ENCODE results near the gene TSPAN11.
A peak's percentile ranks its signal among the peaks of the same experiment; 100 is the strongest.

Gene TSPAN11

GRCh38 chr12:30979371-30980259 lies 53.1 kb downstream of the TSPAN11 start:
- DNase-seq (ENCODE audit: low spot score), result no peak

GRCh38 chr12:30980955-30981662 lies 54.6 kb downstream of the TSPAN11 start:
- DNase-seq (ENCODE audit: low spot score), result peak; percentile 51

- no peak for DNase-seq (ENCODE audit: low spot score)
These were observed 55.9 kb downstream of the TSPAN11 start for GRCh38 chr12:30982413-30982812.

- peak; percentile 57 for DNase-seq (ENCODE audit: low spot score)
These were observed 59.4 kb downstream of the TSPAN11 start for GRCh38 chr12:30985814-30986452.

- no peak for DNase-seq (ENCODE audit: low spot score)
These were observed 61.5 kb downstream of the TSPAN11 start for GRCh38 chr12:30988086-30988485.

GRCh38 chr12:30988646-30989286 lies 62.2 kb downstream of the TSPAN11 start:
- DNase-seq (ENCODE audit: low spot score), result no peak

GRCh38 chr12:30989754-30990153 lies 63.2 kb downstream of the TSPAN11 start:
- no peak for DNase-seq (ENCODE audit: low spot score)

GRCh38 chr12:30990316-30990715 lies 63.8 kb downstream of the TSPAN11 start:
- no peak for DNase-seq (ENCODE audit: low spot score)

- DNase-seq (ENCODE audit: low spot score), result no peak
These were observed 64.2 kb downstream of the TSPAN11 start for GRCh38 chr12:30990776-30991175.

- DNase-seq (ENCODE audit: low spot score), result no peak
These were observed 64.9 kb downstream of the TSPAN11 start for GRCh38 chr12:30991466-30991865.

- no peak for DNase-seq (ENCODE audit: low spot score)
These were observed 65.8 kb downstream of the TSPAN11 start for GRCh38 chr12:30992381-30992780.

GRCh38 chr12:30993766-30994165 lies 67.2 kb downstream of the TSPAN11 start:
- DNase-seq (ENCODE audit: low spot score), result no peak

GRCh38 chr12:30994274-30994673 lies 67.7 kb downstream of the TSPAN11 start:
- no peak for DNase-seq (ENCODE audit: low spot score)

- DNase-seq (ENCODE audit: low spot score), result no peak
These were observed 69.7 kb downstream of the TSPAN11 start for GRCh38 chr12:30996255-30996654.

GRCh38 chr12:30996752-30997151 lies 70.2 kb downstream of the TSPAN11 start:
- no peak for DNase-seq (ENCODE audit: low spot score)

GRCh38 chr12:30997685-30998440 lies 71.3 kb downstream of the TSPAN11 start:
- DNase-seq (ENCODE audit: low spot score), result no peak

- DNase-seq (ENCODE audit: low spot score), result no peak
These were observed 72.5 kb downstream of the TSPAN11 start for GRCh38 chr12:30999011-30999410.

GRCh38 chr12:30999723-31000122 lies 73.2 kb downstream of the TSPAN11 start:
- DNase-seq (ENCODE audit: low spot score), result no peak

GRCh38 chr12:31000751-31001150 lies 74.2 kb downstream of the TSPAN11 start:
- DNase-seq (ENCODE audit: low spot score), result no peak

GRCh38 chr12:31001581-31002360 lies 75.2 kb downstream of the TSPAN11 start:
- no peak for DNase-seq (ENCODE audit: low spot score)

- DNase-seq (ENCODE audit: low spot score), result no peak
These were observed 75.8 kb downstream of the TSPAN11 start for GRCh38 chr12:31002361-31002725.
